ENCODE results near the gene LRRC74B.

- TF ChIP-seq POLR2A (IDR thresholded peaks at IDR 0.05), result no peak
- no peak for TF ChIP-seq CTCF (IDR thresholded peaks at IDR 0.05)
Observed at GRCh38 chr22:21094911-21095772, 49.4 kb downstream of the LRRC74B start.
